ENCODE results near the gene DHX32. TPM values are rescaled to one million over a fixed set of nuclear protein-coding genes. Genes with fewer than 3 reads are reported as not detected.
A peak's percentile ranks its signal among the peaks of the same experiment; 100 is the strongest.

DHX32 gene
- total RNA-seq, 4 donors from 2014 or later, result 21.7 to 52.7 (median 37.6) TPM

DNA sequence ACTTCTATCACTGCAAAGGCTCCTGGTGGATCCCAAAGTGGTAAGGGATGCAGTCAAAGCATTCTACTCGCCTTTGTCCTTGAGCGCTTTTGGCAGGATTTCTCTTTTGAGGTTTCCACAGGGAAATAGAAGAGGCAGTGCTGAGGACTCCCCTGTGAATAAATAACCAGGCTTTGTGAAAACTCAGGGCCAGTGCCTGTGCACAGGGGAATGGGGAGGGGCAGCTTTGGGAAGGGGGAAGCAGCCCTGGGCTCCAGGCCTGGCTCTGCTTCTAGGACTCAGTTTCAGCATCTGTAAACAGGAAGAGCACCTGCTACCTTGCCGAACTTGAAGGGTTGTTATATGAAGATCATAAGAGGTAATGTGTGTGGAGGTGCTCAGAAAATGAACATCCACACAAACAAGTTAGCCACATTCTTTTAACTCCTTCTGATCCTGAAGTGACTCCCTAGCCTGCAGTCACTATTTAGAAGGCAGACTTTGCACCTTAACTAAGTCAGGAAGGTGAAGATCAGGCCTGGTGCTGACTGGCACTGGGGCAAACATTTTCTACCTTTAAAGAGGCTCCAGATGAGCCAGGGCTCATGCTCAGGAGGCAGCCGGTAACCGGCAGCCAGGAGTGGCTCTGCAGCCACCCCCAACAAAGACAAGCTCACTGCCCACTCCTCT lies 83.0 kb downstream of the DHX32 start:
- intact Hi-C loops (cut with DNase I; ENCODE audit: low total_unique reads), result no loop called here
- peaks cover 0 to 31% (median 8%) of the 10 kb centered on the region in 4 donors for H3K36me3 ChIP-seq
- no peak overlapping the region for H3K4me3 ChIP-seq
- H3K9me3 ChIP-seq, result no peaks in the 10 kb centered on the region
- no peak overlapping the region for H3K27ac ChIP-seq
- 40 to 89% methylated on average over 2 to 5 of the region's 5 CpGs for WGBS, 2 donors (ENCODE audit: low coverage in 1 of 2)
- in situ Hi-C loops (cut with MboI; ENCODE audit: low pct_ligation_motif_present in 1 of 4, low pct_unique_long_range_greater_than_20kb in 1 of 4, low sequenced_read_pairs in 3 of 4), result no loop called here
- no peaks in the 10 kb centered on the region for H3K4me1 ChIP-seq
- H3K27me3 ChIP-seq, result no peaks in the 10 kb centered on the region
- no peak for DNase-seq
- TF ChIP-seq POLR2AphosphoS5 (IDR thresholded peaks at IDR 0.05) (no peak), POLR2A (IDR thresholded peaks at IDR 0.05) (no peak), EP300 (IDR thresholded peaks at IDR 0.05; ENCODE audit: low read depth) (no peak)
- TF ChIP-seq, protein P1, sequence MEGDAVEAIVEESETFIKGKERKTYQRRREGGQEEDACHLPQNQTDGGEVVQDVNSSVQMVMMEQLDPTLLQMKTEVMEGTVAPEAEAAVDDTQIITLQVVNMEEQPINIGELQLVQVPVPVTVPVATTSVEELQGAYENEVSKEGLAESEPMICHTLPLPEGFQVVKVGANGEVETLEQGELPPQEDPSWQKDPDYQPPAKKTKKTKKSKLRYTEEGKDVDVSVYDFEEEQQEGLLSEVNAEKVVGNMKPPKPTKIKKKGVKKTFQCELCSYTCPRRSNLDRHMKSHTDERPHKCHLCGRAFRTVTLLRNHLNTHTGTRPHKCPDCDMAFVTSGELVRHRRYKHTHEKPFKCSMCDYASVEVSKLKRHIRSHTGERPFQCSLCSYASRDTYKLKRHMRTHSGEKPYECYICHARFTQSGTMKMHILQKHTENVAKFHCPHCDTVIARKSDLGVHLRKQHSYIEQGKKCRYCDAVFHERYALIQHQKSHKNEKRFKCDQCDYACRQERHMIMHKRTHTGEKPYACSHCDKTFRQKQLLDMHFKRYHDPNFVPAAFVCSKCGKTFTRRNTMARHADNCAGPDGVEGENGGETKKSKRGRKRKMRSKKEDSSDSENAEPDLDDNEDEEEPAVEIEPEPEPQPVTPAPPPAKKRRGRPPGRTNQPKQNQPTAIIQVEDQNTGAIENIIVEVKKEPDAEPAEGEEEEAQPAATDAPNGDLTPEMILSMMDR (IDR thresholded peaks at IDR 0.05), result no peak

- WGBS, 2 donors (ENCODE audit: low coverage in 1 of 2), result 87% methylated on average over 4 to 8 of the region's 8 CpGs
- Histone ChIP-seq H3K27me3 (no peaks in the 10 kb centered on the region), H3K36me3 (peaks cover 0 to 38% (median 8%) of the 10 kb centered on the region in 4 donors), H3K4me3 (no peak overlapping the region), H3K9me3 (no peaks in the 10 kb centered on the region), H3K4me1 (no peaks in the 10 kb centered on the region), H3K27ac (no peak overlapping the region)
- DNase-seq, result no peak
- intact Hi-C loops (cut with DNase I; ENCODE audit: low total_unique reads), result no loop called here
- TF ChIP-seq POLR2A (IDR thresholded peaks at IDR 0.05) (no peak), EP300 (IDR thresholded peaks at IDR 0.05; ENCODE audit: low read depth) (no peak), POLR2AphosphoS5 (IDR thresholded peaks at IDR 0.05) (no peak)
- TF ChIP-seq, protein P1 (IDR thresholded peaks at IDR 0.05), result no peak
- in situ Hi-C loops (cut with MboI; ENCODE audit: low pct_ligation_motif_present in 1 of 4, low pct_unique_long_range_greater_than_20kb in 1 of 4, low sequenced_read_pairs in 3 of 4), result no loop called here
Measured at GRCh38 chr10:125797424-125797823, 83.7 kb downstream of the DHX32 start.

DNA sequence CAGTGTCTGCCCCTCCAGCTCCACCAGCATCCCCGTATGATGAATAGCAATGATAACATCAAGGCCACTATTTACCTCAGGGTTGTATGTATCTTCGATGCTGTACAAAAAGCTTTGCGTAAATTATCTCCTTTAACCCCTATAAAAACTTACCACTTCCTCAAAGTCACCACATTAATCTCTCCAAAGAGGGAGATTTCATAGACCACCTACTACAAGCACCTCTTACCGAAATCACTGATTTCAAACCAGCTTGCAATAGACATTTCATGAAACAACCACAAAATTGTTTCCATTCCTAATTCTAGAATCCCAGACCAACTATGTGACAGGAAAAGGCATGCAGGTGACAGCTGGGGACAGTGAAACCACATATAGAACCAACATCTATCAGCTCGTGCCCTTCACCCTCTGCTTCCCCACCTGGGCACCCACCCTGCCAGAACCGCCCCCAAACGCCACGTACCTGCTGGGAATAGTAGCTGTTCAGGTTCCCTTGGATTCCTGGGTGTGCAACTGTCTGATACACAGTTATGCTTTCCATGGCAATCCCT lies 85.4 kb downstream of the DHX32 start:
- Histone ChIP-seq H3K27ac (peak overlapping the region in 1 of 4 donors; percentile 12), H3K9me3 (no peaks in the 10 kb centered on the region), H3K4me1 (no peaks in the 10 kb centered on the region), H3K36me3 (peaks cover 0 to 42% (median 8%) of the 10 kb centered on the region in 4 donors), H3K4me3 (no peak overlapping the region), H3K27me3 (no peaks in the 10 kb centered on the region)
- in situ Hi-C loops (cut with MboI; ENCODE audit: low pct_ligation_motif_present in 1 of 4, low pct_unique_long_range_greater_than_20kb in 1 of 4, low sequenced_read_pairs in 3 of 4) (no loop called here), intact Hi-C loops (cut with DNase I; ENCODE audit: low total_unique reads) (no loop called here)
- DNase-seq, result peak; percentile 17
- TF ChIP-seq POLR2A (IDR thresholded peaks at IDR 0.05) (no peak), POLR2AphosphoS5 (IDR thresholded peaks at IDR 0.05) (no peak)
- TF ChIP-seq, protein P1 (IDR thresholded peaks at IDR 0.05), result no peak
- 82% methylated on average over 4 to 8 of the region's 8 CpGs for WGBS, 2 donors (ENCODE audit: low coverage in 1 of 2)

- no peak overlapping the region for H3K4me3 ChIP-seq
- intact Hi-C loops (cut with DNase I; ENCODE audit: low total_unique reads), result no loop called here
- peak overlapping the region in 1 of 4 donors; percentile 12 for H3K27ac ChIP-seq
- no peaks in the 10 kb centered on the region for H3K27me3 ChIP-seq
- no peaks in the 10 kb centered on the region for H3K9me3 ChIP-seq
- no peaks in the 10 kb centered on the region for H3K4me1 ChIP-seq
- peaks cover 0 to 42% (median 8%) of the 10 kb centered on the region in 4 donors for H3K36me3 ChIP-seq
- no peak for DNase-seq
- in situ Hi-C loops (cut with MboI; ENCODE audit: low pct_ligation_motif_present in 1 of 4, low pct_unique_long_range_greater_than_20kb in 1 of 4, low sequenced_read_pairs in 3 of 4), result no loop called here
- 83% methylated on average over 2 of the region's 2 CpGs; no CpG with 5 or more reads in 1 of the 2 donors for WGBS, 2 donors (ENCODE audit: low coverage in 1 of 2)
- TF ChIP-seq POLR2A (IDR thresholded peaks at IDR 0.05) (no peak), EP300 (IDR thresholded peaks at IDR 0.05; ENCODE audit: low read depth) (no peak), POLR2AphosphoS5 (IDR thresholded peaks at IDR 0.05) (no peak)
- TF ChIP-seq, protein P1 (IDR thresholded peaks at IDR 0.05), result no peak
Measured at GRCh38 chr10:125795128-125795527, 86.0 kb downstream of the DHX32 start.

All from transverse colon (tissue), 4 donors.